Stimulated activated naive CD4-positive, alpha-beta T cell (primary cell): Measurements from ENCODE around the gene SDC4.
"Not testable (repeated sequence)": the region's sequence is repeated elsewhere in the genome, so short reads cannot be mapped to it uniquely, and the experiment has no call there.

ENCODE experiments used
- DNase-seq, 6 experiments: peaks; one replicate each; lab custom pipeline; 2025; lab: John Stamatoyannopoulos, UW

The SDC4 gene

DNA sequence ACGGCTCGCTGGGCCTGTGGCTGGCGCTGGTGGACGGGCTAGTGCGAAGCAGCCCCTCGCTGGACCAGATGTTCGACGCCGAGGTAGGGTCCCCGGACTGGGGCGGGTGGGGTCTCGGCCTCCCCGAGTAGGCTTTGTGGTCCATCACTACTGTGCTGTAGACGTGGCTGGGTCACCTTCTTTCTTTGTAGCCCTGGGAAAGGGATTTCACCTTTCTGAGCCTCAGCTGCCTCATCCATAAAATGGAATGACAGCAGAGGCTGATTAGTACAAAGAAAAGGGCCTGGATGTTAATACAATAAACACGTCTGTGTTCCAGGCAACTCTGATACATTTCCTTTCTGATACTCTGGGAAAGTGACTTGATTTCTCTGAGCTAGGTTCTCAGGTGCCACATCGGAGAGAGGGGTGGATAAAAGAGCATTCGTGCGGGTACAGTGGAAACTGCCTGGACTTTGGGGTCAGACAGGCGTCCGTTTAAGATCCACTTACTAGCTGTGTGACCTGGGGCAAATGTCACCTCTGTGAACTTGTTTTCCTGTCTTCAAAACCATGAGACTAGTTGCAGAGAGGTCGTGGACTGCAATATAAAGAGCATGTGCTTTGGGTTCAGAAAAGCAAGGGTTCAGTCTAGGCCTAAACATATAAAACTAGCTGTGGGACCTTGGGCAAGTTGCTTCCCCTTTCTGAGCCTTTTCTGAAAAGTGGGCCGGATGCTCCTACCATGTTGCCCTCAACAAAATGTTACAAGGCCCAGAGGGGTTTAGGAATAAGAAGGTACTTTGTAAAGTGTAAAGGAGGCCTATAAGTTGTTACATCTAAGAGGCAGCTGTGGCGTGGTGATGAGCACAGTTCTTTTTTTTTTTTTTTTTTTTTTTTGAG, 15.6 kb upstream of the SDC4 start:
- DNase-seq: peak in 1 of 6 experiments; percentile 11

DNA sequence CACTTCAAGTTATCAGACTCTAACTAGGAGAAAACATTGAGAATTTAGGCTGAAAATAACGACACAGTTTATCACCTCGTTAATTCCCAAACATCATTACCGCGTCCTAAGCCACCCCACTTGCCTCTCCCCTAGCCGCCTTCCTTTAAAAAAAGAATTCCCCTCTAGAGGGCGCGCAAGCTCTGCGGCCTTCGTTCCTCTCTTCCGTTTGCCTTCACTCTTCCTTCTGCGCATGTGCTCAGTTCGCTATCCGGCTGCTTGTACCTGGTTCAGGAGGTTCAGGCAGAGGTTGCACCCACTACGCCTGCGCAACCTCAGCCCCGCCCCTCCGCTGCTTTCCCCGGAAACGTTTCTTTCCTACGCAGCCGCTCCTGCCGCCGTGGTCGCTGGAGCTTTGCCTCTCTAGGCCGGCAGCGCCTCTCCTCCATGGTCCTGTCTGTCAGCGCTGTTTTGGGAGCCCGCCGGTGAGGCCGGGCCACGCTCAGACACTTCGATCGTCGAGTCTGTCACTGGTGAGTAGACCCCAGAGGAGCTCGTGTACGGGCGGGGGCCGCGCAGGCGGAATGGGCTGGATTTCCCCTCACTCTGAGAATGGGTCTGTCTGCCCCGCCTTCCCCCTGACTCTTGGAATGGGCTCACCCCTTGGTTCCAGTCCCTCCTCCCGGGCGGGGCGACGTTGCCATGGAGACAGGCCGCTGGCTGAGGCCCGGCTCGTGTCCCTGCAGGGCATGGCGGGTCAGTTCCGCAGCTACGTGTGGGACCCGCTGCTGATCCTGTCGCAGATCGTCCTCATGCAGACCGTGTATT, 14.8 kb upstream of the SDC4 start, which contains the start of gene SYS1:
TSS of gene SYS1 (plus strand) at position 353 of the 807 bp plus-strand sequence. CDS start at position 729, 376 bp downstream.
- peak; percentile 97 to 99 (median 99) for DNase-seq

- DNase-seq: no peak
Measured at GRCh38 chr20:45361793-45362192, 13.6 kb upstream of the SDC4 start.

DNA sequence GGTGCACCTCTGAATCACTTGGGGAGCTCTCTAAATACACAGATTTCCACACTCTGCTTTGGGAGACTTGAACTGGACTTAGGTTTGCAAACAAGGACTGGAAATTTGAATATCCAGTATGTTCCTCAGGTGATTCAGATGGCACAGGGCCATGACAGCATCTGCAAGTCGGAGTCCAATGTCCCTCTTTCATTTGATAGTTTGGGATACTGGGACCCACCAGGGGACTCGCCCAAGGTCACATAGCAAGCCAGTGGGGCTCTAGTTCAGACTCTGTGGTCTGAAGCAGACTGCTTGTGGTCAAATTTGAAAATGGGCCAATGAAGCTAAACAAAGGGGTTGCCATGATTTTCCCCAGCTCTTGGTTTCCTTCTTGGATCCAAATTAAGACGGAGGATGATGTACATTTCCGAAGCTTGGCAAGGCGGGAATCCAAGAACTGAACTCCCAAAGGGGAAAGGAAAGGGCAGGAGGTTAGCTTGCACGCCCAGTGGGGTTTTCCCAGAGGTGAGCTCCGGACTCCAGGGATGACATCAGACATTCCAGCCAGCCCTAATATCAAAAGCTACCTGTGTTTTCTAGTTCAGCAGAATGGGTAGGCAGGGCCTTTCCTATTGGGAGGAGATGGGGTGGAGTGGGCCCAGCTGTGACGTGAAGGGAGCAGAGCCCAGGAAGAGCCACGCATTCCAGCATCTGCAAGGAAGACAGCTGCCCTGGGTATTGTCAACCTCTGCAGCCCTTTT, 11.4 kb upstream of the SDC4 start:
- no peak for DNase-seq

DNA sequence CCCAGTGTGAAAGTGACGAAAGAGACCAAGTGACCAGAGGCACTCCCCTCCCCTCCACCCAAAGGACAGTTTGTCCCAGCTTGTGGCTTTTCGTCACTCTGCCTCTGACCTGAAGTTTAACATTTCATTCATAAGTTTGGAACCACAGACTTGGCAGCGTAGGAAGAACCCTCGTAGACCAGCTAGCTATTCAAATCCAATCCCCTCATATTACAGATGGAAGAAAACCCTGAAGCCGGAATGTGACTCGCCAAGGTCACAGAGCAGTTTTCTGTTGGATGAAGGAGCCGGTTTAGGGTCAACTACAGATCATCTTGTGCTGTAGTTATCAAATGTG, 10.8 kb upstream of the SDC4 start:
- DNase-seq: no peak

GRCh38 chr20:45358282-45359068, 10.3 kb upstream of the SDC4 start:
- no peak for DNase-seq

GRCh38 chr20:45355209-45356084, 7.2 kb upstream of the SDC4 start:
- DNase-seq: no peak

GRCh38 chr20:45354423-45355208, 6.4 kb upstream of the SDC4 start:
- no peak for DNase-seq

GRCh38 chr20:45353746-45354145, 5.5 kb upstream of the SDC4 start:
- no peak for DNase-seq

DNA sequence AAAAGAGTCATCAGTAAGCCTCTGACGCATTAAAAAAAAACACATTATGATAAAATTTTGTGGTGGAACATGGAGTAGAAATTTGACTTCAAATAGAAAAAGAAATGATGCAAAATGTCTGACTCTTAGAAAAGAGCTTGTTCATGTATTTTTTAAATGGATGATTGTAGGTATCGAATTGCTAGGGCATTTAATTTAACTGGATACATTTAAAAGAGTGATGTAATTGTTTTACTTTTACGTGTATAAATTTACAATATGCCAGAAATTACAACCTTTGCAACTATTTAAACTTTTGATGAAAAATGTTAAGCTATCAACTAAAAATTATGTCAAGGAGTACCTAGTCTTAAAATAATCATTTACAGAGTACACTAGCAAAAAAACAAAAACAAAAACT, 4.5 kb upstream of the SDC4 start:
- DNase-seq: no peak

GRCh38 chr20:45350795-45351194, 2.6 kb upstream of the SDC4 start:
- not testable (repeated sequence) for DNase-seq

- no peak for DNase-seq
Measured at GRCh38 chr20:45350217-45350616, 2.0 kb upstream of the SDC4 start.

DNA sequence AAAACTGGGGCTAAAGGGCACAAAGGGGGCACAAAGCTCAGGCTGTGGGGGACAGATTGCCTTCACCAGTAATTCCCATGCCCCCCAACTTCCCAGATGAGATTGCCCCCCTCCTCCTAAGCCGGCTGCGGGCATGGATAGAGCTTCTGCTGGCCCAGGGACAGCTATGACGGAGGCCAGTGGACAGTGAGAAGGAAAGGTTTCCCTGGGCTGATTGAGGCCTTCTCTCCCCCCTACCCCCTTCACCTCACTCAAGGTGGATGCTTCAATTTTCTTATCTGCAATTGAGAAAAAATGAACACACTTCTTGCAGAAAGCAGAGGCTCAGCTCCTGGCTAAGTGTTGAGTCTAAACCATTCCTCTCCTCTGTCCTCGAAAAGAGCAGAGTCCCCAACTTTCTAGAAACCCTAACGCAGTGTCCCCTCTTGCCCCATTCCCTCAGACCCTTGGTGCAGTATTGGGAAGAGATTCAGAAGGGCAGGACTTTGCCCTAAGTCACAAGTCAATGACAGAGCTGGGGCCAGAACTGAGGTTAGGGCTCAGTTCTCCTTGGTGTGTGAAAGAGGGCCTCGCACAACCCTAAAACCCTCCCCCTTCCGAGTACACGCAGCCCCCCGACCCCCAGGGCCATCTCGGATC, 808 bp downstream of the SDC4 start:
- DNase-seq: no peak

DNA sequence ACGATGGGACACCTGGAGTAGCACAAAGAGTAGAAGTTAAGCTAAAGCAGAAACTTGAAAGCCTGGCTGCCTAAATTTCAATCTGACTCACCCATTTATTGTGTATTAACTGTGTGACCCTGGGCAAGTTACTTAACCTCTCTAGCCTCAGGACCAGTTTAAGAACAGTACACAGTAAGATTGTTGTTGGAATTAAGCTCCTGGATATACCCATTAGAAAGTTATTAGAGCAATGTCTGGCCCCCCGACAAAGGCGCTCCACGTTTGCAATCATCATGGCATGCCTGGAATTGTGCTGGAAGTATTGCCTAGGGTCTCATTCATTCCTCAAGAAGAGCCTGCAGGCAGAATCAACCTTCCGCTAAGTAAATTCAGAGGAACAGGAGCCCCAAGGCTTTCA, 1.4 kb downstream of the SDC4 start:
- no peak for DNase-seq

- no peak for DNase-seq
Measured at GRCh38 chr20:45346291-45346718, 1.9 kb downstream of the SDC4 start.

DNA sequence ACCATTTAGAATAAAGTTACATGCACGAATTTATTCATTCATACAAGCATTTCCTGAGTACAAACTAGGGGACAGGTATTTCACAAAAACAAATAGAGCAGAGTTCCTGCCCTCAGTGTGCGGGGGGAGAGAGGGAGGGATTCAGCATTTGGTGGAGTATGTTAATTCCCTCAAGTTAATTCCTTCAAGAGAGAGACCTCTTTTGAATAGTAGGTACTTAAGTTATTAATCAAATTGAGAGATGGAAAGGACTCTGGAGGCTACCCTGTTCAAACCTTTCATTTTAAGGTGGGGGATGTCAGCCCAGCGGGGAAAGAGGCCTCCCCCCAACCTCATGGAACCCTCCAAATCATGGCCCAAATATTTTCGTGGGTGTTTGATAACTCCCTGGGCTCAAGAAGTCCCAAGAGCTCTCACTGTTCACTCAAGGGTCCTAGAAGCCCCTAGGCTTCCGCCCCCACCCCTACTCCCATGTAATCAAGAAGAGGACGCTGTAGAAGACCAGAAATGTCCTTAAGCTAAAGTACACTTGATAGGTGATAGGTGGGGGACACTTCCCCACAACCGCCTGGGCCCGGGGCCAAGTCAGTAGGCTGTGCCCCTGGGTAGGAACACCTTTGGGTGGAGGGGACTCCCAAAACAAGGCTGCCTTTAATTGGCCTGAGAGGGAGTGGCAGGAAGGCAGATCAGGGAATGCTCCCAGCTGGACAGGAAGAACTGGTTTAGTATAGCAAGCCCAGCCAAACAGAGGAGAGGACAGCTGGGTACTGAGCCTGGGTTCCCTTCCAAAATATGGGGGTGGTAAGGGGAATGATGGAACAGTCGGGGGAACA, 2.9 kb downstream of the SDC4 start:
- DNase-seq: no peak

GRCh38 chr20:45344168-45344860, 3.9 kb downstream of the SDC4 start:
- no peak for DNase-seq
